ENCODE measurements around the gene DSTN.
A peak's percentile ranks its signal among the peaks of the same experiment; 100 is the strongest.

DSTN gene

DNA sequence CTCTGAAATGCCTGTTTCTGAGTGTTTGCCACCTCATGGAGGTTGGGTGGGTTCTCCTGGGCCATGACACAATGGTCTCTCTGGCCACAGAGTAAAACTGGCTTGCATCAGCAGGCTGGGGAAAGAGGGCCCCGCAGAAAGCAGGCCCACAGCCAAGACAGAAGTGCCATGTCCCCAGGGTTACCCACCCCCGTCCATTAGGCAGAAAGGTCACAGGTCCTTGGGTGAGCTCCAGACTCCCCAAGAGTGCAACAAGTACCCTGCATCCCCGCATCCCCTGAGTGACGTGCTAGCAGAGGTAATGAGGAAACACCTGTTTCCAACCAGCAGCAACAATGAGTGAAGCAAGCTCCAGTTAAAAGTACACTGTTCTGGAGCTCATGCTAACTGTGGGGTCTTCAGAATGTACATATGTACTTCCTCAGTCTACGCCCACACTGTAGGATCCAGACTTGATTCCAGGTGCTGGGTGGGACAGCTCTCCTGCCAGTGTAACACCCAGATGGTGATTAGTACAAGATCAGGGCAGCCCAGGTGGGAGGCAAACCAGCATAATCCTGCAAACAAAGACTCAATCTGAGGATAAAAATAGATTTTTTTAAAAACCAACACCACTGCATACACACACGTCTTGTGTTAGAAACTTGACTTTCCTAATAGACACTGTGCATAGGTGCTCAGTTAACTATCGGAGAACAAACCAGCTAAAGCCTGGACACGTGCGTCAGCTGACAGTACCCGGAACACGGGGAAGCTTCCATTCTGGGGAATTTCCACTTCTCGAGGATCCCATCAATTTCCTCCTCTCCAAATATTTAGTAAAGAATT is 80.6 kb downstream of the DSTN start:
- H3K4me3 ChIP-seq: no peak overlapping the region
- H3K27ac ChIP-seq: peak overlapping the region in 1 of 2 donors; percentile 28
- DNase-seq (ENCODE audit: low spot score): no peak
- TF ChIP-seq, protein P1, sequence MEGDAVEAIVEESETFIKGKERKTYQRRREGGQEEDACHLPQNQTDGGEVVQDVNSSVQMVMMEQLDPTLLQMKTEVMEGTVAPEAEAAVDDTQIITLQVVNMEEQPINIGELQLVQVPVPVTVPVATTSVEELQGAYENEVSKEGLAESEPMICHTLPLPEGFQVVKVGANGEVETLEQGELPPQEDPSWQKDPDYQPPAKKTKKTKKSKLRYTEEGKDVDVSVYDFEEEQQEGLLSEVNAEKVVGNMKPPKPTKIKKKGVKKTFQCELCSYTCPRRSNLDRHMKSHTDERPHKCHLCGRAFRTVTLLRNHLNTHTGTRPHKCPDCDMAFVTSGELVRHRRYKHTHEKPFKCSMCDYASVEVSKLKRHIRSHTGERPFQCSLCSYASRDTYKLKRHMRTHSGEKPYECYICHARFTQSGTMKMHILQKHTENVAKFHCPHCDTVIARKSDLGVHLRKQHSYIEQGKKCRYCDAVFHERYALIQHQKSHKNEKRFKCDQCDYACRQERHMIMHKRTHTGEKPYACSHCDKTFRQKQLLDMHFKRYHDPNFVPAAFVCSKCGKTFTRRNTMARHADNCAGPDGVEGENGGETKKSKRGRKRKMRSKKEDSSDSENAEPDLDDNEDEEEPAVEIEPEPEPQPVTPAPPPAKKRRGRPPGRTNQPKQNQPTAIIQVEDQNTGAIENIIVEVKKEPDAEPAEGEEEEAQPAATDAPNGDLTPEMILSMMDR (IDR thresholded peaks at IDR 0.05): no peak

DNA sequence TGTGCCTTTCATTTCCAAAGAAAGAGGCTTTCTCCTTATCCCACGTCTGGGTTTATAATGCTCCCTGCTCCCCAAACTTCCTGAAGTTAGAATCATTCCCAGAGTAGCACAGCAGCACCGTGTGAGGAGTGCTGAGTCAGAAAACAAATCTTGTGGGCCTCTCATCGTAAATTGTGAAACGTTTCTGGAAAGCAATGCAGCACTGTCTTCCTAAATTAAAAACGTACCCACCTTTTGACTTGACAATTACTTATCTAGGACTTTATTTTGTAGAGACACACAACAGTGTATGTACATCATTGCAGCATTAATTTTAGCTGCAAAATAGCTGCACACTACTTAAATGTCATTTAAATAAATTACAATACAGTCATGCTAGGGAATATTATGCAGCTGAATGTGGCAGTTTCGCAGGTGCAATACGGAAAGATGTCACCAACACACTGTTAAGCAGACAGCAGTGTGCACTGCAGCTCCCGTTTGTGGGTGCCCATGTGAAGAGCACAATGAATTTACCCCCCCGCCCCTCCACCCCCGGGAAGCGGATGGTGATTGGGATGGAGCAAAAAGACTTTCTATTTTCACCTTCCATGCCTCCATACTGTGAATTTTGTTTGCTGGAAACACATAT is 81.4 kb downstream of the DSTN start:
- no peak overlapping the region for H3K4me3 ChIP-seq
- no peak for DNase-seq (ENCODE audit: low spot score)
- H3K27ac ChIP-seq: peak overlapping the region in 1 of 2 donors; percentile 28
- TF ChIP-seq, protein P1 (IDR thresholded peaks at IDR 0.05): no peak

GRCh38 chr20:17651760-17652388 is 82.0 kb downstream of the DSTN start:
- DNase-seq (ENCODE audit: low spot score): no peak
- no peak overlapping the region for H3K4me3 ChIP-seq

GRCh38 chr20:17652411-17652810 is 82.5 kb downstream of the DSTN start:
- no peak for DNase-seq (ENCODE audit: low spot score)
- TF ChIP-seq, protein P1 (IDR thresholded peaks at IDR 0.05): no peak
- H3K27ac ChIP-seq: no peak overlapping the region
- no peak overlapping the region for H3K4me3 ChIP-seq

More at GRCh38 chr20:17651760-17652388, 82.0 kb downstream of the DSTN start:
- no peak overlapping the region for H3K27ac ChIP-seq
- TF ChIP-seq, protein P1 (IDR thresholded peaks at IDR 0.05): no peak

DNA sequence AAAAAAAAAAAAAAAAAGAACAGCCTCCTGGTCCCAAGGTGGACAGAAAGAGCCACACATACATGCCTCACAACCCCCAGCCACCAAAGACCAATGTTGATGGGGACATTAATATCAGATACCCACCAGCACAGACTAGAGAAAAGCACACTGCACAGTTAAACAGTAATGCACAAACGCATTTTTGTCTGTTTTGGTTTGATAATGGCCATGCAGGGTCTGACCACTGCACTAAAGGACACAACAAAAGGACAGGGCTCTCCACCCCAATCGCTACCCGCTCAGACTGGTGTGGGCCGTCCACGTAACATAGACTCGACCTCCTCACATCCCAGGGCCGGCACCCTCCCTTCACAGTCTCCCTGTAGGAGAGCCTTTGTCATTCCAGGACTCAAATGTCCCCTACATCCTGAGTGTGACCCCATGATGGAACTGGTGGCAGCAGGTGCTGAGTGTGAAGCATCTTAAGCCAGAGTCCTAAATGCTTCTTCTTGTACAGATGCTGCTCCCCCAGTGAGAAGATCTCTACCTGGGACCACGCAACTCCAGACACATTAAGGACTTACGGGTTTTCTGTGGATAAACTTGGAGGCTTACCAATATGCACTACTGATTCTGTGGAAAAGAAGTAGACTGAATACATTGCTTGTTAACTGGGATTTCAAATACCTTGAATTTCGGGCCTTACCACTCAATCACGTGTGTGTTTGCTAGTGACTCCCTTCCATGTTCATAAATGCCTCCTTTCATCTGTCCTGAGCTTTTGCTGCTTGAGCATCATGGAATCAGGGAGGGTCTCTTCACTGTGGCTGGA is 84.2 kb downstream of the DSTN start:
- DNase-seq (ENCODE audit: low spot score): no peak
- TF ChIP-seq, protein P1 (IDR thresholded peaks at IDR 0.05): no peak
- no peak overlapping the region for H3K4me3 ChIP-seq
- peak overlapping the region in 1 of 2 donors; percentile 13 for H3K27ac ChIP-seq

GRCh38 chr20:17654649-17655285 is 84.9 kb downstream of the DSTN start:
- no peak overlapping the region for H3K4me3 ChIP-seq
- TF ChIP-seq, protein P1 (IDR thresholded peaks at IDR 0.05): no peak
- no peak for DNase-seq (ENCODE audit: low spot score)

More at GRCh38 chr20:17654649-17655285, 84.9 kb downstream of the DSTN start:
- H3K27ac ChIP-seq: peak overlapping the region in 1 of 2 donors; percentile 13
